MCF 10A (cell line): ENCODE data around the gene HSD17B12. TPM values are rescaled to one million over a fixed set of nuclear protein-coding genes. Genes with fewer than 3 reads are reported as not detected.

ENCODE experiments used
- BruUV-seq: library from RNA; stranded (reverse); fragments of 400-500 nt; replicated peaks from 2 replicates; lab custom pipeline; 2021; lab: Mats Ljungman, UMichigan
- CTCF ChIA-PET: fragments of 300-600 bp; sonication (Branson Sonifier 250); formaldehyde crosslinking; extraction: SDS; loops from one replicate; lab custom pipeline; 2021; ENCODE audit warnings: antibody characterized with exemption, inconsistent platforms; lab: Yijun Ruan, JAX
- POLR2A ChIA-PET: fragments of 300-600, 350-650 bp; sonication (Branson Sonifier 250); formaldehyde crosslinking; extraction: SDS; loops from one replicate; lab custom pipeline; 2020; ENCODE audit warnings: antibody characterized with exemption, inconsistent platforms; lab: Yijun Ruan, JAX
- DNase-seq: peaks from one replicate; pipeline ENCODE4 v3.0.0-alpha.2; 2018; ENCODE audit not compliant: unreplicated experiment
- H3K27ac Mint-ChIP-seq: one replicate; pipeline ENCODE4 v1.8.0; 2022; ENCODE audit warnings: mild to moderate bottlenecking, low read depth, mixed read lengths; ENCODE audit not compliant: unreplicated experiment
- H3K27me3 Mint-ChIP-seq: one replicate; pipeline ENCODE4 v1.8.0; 2022; ENCODE audit warnings: mixed read lengths; ENCODE audit not compliant: insufficient read depth, unreplicated experiment
- H3K36me3 Mint-ChIP-seq: one replicate; pipeline ENCODE4 v1.8.0; 2022; ENCODE audit warnings: mild to moderate bottlenecking, moderate library complexity, mixed read lengths; ENCODE audit not compliant: insufficient read depth, unreplicated experiment
- H3K4me1 Mint-ChIP-seq: one replicate; pipeline ENCODE4 v1.8.0; 2022; ENCODE audit warnings: mixed read lengths; ENCODE audit not compliant: insufficient read depth, unreplicated experiment
- H3K4me3 Mint-ChIP-seq: one replicate; pipeline ENCODE4 v1.8.0; 2022; ENCODE audit warnings: mild to moderate bottlenecking, moderate library complexity, mixed read lengths; ENCODE audit not compliant: unreplicated experiment
- H3K9me3 Mint-ChIP-seq: one replicate; pipeline ENCODE4 v1.8.0; 2022; ENCODE audit warnings: mixed read lengths; ENCODE audit not compliant: unreplicated experiment
- CTCF ChIP-seq: fragments of 200-600 bp; IDR thresholded peaks from one replicate; pipeline ENCODE4 v1.8.0; 2022; ENCODE audit warnings: antibody characterized with exemption, mild to moderate bottlenecking; ENCODE audit not compliant: unreplicated experiment
- intact Hi-C: fragments of 100-400 bp; cut with micrococcal nuclease; formaldehyde crosslinking; loops from 2 replicates; pipeline ENCODE4 v1.14.1; 2022
- total RNA-seq: library from RNA; stranded (reverse); gene quantifications from 2 replicates; pipeline ENCODE4 v1.2.3, GENCODE V29; 2022

HSD17B12 gene
- total RNA-seq, 1 experiment from 2014 or later, result 117 TPM

- Mint-ChIP-seq H3K4me1 (no peaks in the 10 kb centered on the region), H3K4me3 (no peak overlapping the region), H3K9me3 (peaks cover 8% of the 10 kb centered on the region), H3K27ac (no peak overlapping the region), H3K27me3 (no peaks in the 10 kb centered on the region), H3K36me3 (peaks cover 20% of the 10 kb centered on the region)
- POLR2A ChIA-PET, result no interaction called here
- no TSS peak for BruUV-seq
- TF ChIP-seq CTCF, result no peak
- CTCF ChIA-PET, result interaction anchor here (1.0 kb wide), 1 partner anchor 9 kb away, joined by 4 read pairs; no protein-coding TSS in a partner anchor
- DNase-seq, result no peak
- intact Hi-C loops, result no loop called here
These were observed 180.6 kb downstream of the HSD17B12 start for GRCh38 chr11:43861141-43861540.

GRCh38 chr11:43866520-43866919 is 186.0 kb downstream of the HSD17B12 start:
- Mint-ChIP-seq H3K4me1 (peaks cover 11% of the 10 kb centered on the region), H3K27me3 (peaks cover 8% of the 10 kb centered on the region), H3K9me3 (no peaks in the 10 kb centered on the region), H3K27ac (no peak overlapping the region), H3K4me3 (no peak overlapping the region), H3K36me3 (peaks cover 5% of the 10 kb centered on the region)
- TF ChIP-seq CTCF, result no peak
- ChIA-PET CTCF (interaction anchor here (0.6 to 1.8 kb wide), 4 partner anchors 15 to 654 kb away, joined by 3 to 8 read pairs (median 5); no protein-coding TSS in a partner anchor), POLR2A (no interaction called here)
- BruUV-seq, result no TSS peak
- intact Hi-C loops, result no loop called here
- no peak for DNase-seq

- no peak for DNase-seq
- no peak for TF ChIP-seq CTCF
- H3K27me3 Mint-ChIP-seq, result peaks cover 10% of the 10 kb centered on the region
- peaks cover 1% of the 10 kb centered on the region for H3K36me3 Mint-ChIP-seq
- intact Hi-C loops, result no loop called here
- no peaks in the 10 kb centered on the region for H3K9me3 Mint-ChIP-seq
- CTCF ChIA-PET, result interaction anchor here (0.6 to 1.8 kb wide), 6 partner anchors 15 to 654 kb away, joined by 3 to 8 read pairs (median 5); no protein-coding TSS in a partner anchor
- peaks cover 11% of the 10 kb centered on the region for H3K4me1 Mint-ChIP-seq
- no peak overlapping the region for H3K27ac Mint-ChIP-seq
- no peak overlapping the region for H3K4me3 Mint-ChIP-seq
- POLR2A ChIA-PET, result interaction anchor here (0.7 kb wide), 1 partner anchor 343 kb away, joined by 3 read pairs; no protein-coding TSS in a partner anchor
- no TSS peak for BruUV-seq
These were observed 186.4 kb downstream of the HSD17B12 start for GRCh38 chr11:43866969-43867368.

- ChIA-PET POLR2A (interaction anchor here (1.5 kb wide), 2 partner anchors 11 to 17 kb away, joined by 3 to 4 read pairs; no protein-coding TSS in a partner anchor), CTCF (interaction anchor here (0.8 to 1.8 kb wide), 4 partner anchors 17 to 77 kb away, joined by 3 to 5 read pairs (median 3); no protein-coding TSS in a partner anchor)
- peak; percentile 83 for DNase-seq
- Mint-ChIP-seq H3K9me3 (no peaks in the 10 kb centered on the region), H3K36me3 (no peaks in the 10 kb centered on the region), H3K27me3 (peaks cover 30% of the 10 kb centered on the region), H3K4me3 (peak overlapping the region; percentile 19), H3K4me1 (peaks cover 11% of the 10 kb centered on the region), H3K27ac (peak overlapping the region; percentile 3)
- BruUV-seq, result no TSS peak
- TF ChIP-seq CTCF, result no peak
- intact Hi-C loops, result no loop called here
These were observed 188.5 kb downstream of the HSD17B12 start for GRCh38 chr11:43868852-43869567.
